ENCODE data around the gene TH.

Gene TH

DNA sequence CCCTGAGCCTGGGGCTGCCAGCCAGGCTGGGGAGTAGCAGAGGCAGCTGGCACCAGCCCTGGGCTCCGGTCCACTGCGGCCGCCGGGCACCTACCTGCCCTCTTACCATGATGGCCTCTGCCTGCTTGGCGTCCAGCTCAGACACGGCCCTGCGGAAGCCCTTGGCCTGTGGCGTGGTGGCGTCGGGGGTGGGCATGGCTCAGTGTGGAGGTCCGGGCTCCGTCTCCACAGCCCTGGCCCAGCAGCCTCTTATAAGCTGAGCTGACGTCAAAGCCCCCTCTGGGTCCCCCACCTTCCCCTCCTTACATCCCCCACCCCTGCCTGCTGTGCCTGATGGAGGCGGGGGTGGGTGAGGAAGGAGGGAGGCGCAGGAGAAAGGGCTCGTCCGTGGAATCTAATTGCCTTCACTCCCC lies at the start of gene TH:
Gene TH (minus strand): TSS at position 225 of the 413 bp plus-strand sequence. CDS start 29 bp downstream, at position 196.
- Histone ChIP-seq H3K27ac (ENCODE audit: low read depth, low read length) (no peak within 1 kb of the TSS), H3K4me3 (ENCODE audit: low read length) (no peak within 1 kb of the TSS), H3K9ac (ENCODE audit: low read length) (no peak within 1 kb of the TSS), H3K36me3 (ENCODE audit: control insufficient read depth, insufficient read depth, low read length) (no peaks in the 10 kb centered on the region), H3K27me3 (ENCODE audit: control insufficient read depth, insufficient read depth, low read length) (no peaks in the 10 kb centered on the region), H3K4me1 (ENCODE audit: control insufficient read depth, insufficient read depth, low read length) (no peaks in the 10 kb centered on the region)

DNA sequence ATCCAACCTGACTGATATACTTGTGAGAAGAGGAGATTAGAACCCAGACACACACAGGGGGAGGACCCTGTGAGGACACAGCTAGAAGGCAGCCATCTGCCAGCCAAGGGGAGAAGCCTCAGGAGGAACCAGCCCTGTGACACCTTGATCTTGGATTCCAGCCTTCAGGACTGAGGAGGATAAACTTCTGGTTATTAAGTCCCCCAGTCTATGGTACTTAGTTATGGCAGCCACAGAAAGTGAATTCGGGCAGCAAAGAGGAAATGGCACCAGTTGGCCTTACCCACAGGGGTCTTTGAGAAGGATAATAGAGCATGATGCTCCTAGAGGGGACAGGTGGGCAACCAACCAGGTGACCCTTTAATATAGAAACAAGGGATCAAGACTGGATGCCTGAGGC lies 49.4 kb upstream of the TH start:
- H3K4me1 ChIP-seq (ENCODE audit: control insufficient read depth, insufficient read depth, low read length) = no peaks in the 10 kb centered on the region
- H3K27ac ChIP-seq (ENCODE audit: low read depth, low read length) = no peak overlapping the region
- no peak overlapping the region for H3K9ac ChIP-seq (ENCODE audit: low read length)
- H3K36me3 ChIP-seq (ENCODE audit: control insufficient read depth, insufficient read depth, low read length) = no peaks in the 10 kb centered on the region
- H3K4me3 ChIP-seq (ENCODE audit: low read length) = no peak overlapping the region
- no peaks in the 10 kb centered on the region for H3K27me3 ChIP-seq (ENCODE audit: control insufficient read depth, insufficient read depth, low read length)

DNA sequence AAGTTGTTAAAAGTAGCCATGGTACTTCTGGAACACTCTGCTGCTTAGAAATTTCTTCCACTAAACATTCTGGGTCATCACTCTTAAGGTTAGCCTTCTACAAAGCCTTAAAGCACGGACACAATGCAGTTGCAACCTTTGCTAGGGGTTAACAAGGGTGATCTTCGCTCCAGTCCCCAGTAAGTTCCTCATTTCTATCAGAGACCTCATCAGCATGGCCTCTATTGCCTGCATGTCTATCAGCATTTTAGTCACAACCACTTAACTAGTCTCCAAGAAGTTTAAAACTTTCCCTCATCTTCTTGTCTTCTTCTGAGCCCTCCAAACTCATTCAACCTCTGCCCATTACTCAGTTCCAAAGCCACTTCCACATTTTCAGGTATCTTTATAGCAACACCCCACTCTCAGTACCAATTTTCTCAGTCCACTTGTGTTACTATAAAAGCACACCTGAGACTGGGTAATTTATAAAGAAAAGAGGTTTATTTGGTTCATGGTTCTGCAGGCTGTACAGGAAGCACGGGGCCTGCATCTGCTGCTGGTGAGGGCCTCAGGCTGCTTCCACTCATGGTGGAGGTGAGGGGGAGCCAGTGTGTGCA lies 48.7 kb upstream of the TH start:
- Histone ChIP-seq H3K27ac (ENCODE audit: low read depth, low read length) (no peak overlapping the region), H3K4me1 (ENCODE audit: control insufficient read depth, insufficient read depth, low read length) (no peaks in the 10 kb centered on the region), H3K4me3 (ENCODE audit: low read length) (no peak overlapping the region), H3K36me3 (ENCODE audit: control insufficient read depth, insufficient read depth, low read length) (no peaks in the 10 kb centered on the region), H3K9ac (ENCODE audit: low read length) (no peak overlapping the region), H3K27me3 (ENCODE audit: control insufficient read depth, insufficient read depth, low read length) (no peaks in the 10 kb centered on the region)

DNA sequence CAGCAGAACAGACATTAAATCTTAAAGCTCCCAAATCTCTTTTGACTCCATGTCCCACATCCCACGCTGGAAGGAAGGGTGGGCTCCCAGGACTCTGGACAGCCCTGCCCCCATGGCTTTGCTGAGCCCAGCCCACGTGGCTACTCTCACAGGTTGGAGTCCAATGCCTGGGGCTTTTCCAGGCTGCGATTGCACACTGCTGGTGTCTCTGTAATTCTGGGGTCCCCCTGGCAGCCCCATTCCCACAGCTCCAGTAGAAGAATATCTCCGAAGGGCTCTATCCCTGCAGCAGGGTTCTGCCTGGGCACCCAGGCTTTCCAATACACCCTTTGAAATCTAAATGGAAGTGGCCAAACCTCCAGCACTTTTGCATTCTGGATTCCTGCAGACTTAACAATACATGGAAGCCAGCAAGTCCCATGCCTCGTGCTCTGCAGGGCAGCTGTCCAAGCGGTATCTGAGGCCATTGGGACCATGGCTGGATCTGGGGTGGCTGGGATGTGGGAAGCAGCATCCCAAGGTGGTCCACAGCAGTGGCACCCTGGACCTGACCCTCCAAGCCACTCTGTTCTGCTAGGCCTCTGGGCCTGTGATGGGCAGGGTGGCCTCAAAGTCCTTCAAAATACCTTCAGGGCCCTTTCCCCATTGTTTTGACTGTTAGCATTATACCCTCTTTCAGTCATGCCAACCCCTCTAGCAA lies 47.9 kb upstream of the TH start:
- no peak overlapping the region for H3K9ac ChIP-seq (ENCODE audit: low read length)
- no peaks in the 10 kb centered on the region for H3K4me1 ChIP-seq (ENCODE audit: control insufficient read depth, insufficient read depth, low read length)
- H3K36me3 ChIP-seq (ENCODE audit: control insufficient read depth, insufficient read depth, low read length) = no peaks in the 10 kb centered on the region
- no peaks in the 10 kb centered on the region for H3K27me3 ChIP-seq (ENCODE audit: control insufficient read depth, insufficient read depth, low read length)
- H3K27ac ChIP-seq (ENCODE audit: low read depth, low read length) = no peak overlapping the region
- H3K4me3 ChIP-seq (ENCODE audit: low read length) = no peak overlapping the region

DNA sequence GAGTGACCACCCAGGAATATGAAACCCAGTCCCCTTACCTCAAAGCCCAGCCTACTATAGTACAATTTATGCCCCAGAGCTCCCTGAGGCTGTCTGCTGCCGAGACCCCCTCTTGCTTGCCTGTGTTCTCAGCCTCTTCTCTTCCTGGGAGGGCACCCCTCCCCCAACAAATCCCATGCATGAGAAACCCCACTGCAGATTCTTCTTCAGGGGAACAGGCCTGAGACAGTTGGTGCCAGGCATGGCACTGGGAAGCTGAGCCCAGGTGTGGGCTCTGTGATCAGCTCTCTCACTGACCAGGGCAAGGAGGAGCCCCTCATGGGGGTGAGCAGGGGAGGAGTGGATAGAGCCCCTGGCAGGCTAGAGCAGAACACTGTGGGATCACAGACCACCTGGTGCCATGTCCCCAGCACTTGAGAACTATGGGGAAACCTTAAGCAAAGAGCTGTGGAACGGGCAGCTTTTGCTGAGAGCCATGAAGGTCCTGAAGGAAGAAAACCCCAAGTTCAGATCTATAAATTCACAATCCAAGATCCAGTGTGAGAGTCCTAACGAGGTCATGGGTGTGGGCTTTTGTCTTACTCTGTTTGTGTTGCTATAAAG lies 46.5 kb upstream of the TH start:
- Histone ChIP-seq H3K36me3 (ENCODE audit: control insufficient read depth, insufficient read depth, low read length) (no peaks in the 10 kb centered on the region), H3K9ac (ENCODE audit: low read length) (no peak overlapping the region), H3K27ac (ENCODE audit: low read depth, low read length) (no peak overlapping the region), H3K4me3 (ENCODE audit: low read length) (no peak overlapping the region), H3K27me3 (ENCODE audit: control insufficient read depth, insufficient read depth, low read length) (no peaks in the 10 kb centered on the region), H3K4me1 (ENCODE audit: control insufficient read depth, insufficient read depth, low read length) (no peaks in the 10 kb centered on the region)

DNA sequence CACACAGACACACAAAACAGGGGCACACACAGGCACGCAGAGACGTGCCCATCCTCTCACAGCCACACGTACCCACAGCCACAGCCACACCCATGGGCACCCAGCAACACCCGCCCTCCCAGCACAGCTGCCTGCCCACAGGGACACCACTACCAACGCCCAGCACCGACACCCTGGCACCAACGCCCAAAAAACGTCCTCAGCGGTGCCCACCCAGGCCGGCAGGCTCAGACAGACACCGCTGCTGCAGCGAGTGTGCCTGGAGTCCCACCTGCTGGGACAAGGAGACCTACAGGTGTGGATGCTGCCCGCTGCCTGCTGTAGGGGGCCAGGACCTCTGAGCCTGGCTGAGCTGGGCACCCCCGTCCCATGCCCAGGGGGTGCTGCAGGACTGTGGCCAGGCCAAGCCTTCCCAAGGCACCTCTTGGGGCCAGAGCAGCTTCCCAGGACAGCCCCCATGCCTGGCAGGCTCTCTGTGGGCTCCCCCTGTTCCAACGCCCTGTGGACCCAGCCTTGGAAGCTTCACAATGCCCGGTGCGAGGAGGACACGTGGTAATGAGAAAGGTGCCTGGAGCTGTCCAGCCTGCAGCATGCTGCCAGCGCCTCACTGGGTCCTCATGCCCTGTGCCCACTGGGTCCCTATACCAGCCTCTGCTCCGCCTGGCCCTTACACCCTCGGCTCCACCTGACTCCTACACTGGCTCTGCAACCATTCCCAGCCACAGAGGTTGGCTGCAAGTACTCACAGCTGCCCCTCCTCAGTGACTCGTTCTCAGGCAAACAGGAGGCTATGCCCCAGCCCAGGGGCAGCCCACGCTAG lies 45.8 kb upstream of the TH start:
- H3K4me3 ChIP-seq (ENCODE audit: low read length) = no peak overlapping the region
- H3K27ac ChIP-seq (ENCODE audit: low read depth, low read length) = no peak overlapping the region
- no peaks in the 10 kb centered on the region for H3K4me1 ChIP-seq (ENCODE audit: control insufficient read depth, insufficient read depth, low read length)
- no peaks in the 10 kb centered on the region for H3K27me3 ChIP-seq (ENCODE audit: control insufficient read depth, insufficient read depth, low read length)
- no peaks in the 10 kb centered on the region for H3K36me3 ChIP-seq (ENCODE audit: control insufficient read depth, insufficient read depth, low read length)
- H3K9ac ChIP-seq (ENCODE audit: low read length) = no peak overlapping the region

DNA sequence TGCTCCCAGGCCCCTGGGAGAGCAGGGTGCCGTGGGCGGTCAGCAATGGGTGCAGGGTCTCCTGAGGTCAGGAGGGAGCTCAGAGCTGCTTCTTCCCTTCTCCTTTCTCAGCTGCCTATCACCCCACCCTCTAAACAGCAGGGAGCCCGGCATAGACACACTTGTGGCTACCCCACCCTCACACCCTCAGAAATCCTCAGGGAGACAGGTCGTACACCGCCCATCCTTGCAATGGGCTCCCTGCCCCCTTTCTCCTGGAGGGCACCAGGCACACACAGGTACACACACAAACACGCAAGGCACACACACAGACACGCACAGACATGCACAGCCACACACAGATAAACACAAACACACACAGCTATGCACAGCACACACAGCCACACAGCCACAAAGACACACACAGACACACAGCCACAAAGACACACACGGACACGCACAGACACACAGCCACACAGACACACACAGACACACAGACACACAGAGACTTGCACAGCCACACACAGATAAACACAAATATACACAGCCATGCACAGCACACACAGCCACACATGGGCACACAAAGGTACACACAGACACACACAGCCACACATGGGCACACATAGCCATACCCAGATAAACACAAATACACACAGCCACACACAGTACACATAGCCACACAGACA lies 44.9 kb upstream of the TH start:
- Histone ChIP-seq H3K9ac (ENCODE audit: low read length) (no peak overlapping the region), H3K27ac (ENCODE audit: low read depth, low read length) (no peak overlapping the region), H3K27me3 (ENCODE audit: control insufficient read depth, insufficient read depth, low read length) (no peaks in the 10 kb centered on the region), H3K4me3 (ENCODE audit: low read length) (no peak overlapping the region), H3K4me1 (ENCODE audit: control insufficient read depth, insufficient read depth, low read length) (no peaks in the 10 kb centered on the region), H3K36me3 (ENCODE audit: control insufficient read depth, insufficient read depth, low read length) (no peaks in the 10 kb centered on the region)

DNA sequence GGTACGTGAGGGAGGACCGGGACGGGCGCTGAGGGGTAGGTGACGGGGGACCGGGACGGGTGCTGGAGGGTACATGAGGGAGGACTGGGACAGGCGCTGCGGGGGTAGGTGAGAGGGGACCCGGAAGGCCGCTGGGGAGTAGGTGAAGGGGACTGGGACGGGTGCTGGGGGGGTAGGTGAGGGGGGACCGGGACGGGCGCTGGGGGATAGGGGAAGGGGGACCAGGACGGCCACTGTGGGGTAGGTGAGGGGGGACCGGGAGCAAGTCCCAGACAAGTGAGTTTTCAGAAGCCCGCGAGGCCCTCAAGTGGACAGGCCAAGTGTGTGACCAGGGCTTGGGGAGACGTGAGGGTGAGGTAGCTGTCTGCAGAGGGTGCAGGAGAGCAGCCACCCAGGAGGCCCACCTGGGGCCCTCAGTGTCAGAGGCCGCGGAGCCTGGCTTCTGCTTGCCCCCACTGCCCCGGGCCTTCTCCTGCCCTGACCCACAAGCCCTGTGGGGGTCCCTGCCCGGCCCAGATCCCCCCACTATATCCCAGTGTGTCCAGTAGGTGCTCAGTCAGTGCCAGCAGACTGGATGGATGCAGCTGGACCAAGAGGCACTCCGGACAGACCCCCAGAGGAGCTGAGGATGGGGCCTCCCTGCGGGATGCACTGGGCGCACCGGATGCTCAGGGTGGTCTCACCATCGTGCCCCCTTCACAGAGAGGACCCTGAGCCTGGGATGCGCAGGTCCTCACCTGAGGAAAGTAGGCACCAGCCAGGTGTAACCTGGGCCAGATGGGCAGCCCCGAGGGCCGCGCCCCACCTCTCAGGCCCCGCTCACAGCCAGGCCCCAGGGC lies 44.2 kb upstream of the TH start:
- no peaks in the 10 kb centered on the region for H3K27me3 ChIP-seq (ENCODE audit: control insufficient read depth, insufficient read depth, low read length)
- H3K4me1 ChIP-seq (ENCODE audit: control insufficient read depth, insufficient read depth, low read length) = no peaks in the 10 kb centered on the region

DNA sequence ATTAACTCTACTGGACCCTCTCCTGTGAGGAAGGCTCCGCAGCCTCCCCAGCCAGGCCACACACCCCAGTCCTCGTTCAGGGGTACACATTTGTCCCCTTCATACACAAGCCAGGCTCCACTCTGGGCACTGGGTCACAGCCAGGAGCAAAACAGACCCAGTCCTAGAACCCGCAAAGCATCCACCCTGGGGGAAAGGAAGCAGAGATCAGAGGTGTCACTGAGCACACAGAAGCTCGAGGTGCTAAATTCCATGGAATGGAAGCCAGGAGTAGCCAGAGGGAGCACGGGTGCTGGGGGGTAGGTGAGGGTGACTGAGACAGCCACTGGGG lies 43.6 kb upstream of the TH start:
- Histone ChIP-seq H3K27ac (ENCODE audit: low read depth, low read length) (no peak overlapping the region), H3K36me3 (ENCODE audit: control insufficient read depth, insufficient read depth, low read length) (no peaks in the 10 kb centered on the region), H3K27me3 (ENCODE audit: control insufficient read depth, insufficient read depth, low read length) (no peaks in the 10 kb centered on the region), H3K4me3 (ENCODE audit: low read length) (no peak overlapping the region), H3K4me1 (ENCODE audit: control insufficient read depth, insufficient read depth, low read length) (no peaks in the 10 kb centered on the region), H3K9ac (ENCODE audit: low read length) (no peak overlapping the region)

More for the DNA sequence above, 44.2 kb upstream of the TH start:
- no peaks in the 10 kb centered on the region for H3K36me3 ChIP-seq (ENCODE audit: control insufficient read depth, insufficient read depth, low read length)
- H3K4me3 ChIP-seq (ENCODE audit: low read length) = no peak overlapping the region
- no peak overlapping the region for H3K9ac ChIP-seq (ENCODE audit: low read length)
- no peak overlapping the region for H3K27ac ChIP-seq (ENCODE audit: low read depth, low read length)

DNA sequence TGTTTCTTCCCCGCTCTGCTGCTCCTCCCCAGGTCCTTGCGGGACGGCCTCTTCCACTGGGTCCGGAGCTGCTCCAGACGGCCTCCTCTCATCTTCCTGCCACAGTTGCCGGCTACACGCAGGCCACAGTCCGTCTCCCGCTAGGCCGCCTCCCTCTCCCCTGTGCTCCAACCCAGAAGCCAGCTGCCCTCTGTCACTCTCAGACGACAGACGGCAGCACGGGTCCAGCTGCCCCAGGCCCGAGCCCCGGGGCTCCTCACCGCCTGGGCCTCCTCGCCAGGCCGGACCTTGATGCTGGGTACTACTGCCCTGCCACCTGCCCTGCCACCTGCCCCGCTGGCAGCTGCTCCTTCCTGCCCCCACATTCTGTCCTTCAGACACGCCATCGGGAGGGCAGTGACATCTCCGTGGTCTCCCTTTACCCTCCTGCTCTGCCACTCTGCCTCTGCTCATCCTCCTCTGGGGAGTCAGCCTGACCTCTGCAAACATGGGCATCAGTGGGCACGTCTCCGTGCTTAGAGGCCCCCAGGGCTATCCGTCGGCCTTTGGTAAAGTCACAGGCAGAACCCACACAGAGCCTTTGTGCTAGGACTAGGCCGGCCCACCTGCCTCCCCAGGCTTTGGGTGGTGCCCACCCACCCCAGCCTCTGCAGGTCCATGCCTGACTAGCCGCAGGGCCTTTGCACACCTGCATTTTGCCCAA lies 43.1 kb upstream of the TH start:
- Histone ChIP-seq H3K27me3 (ENCODE audit: control insufficient read depth, insufficient read depth, low read length) (no peaks in the 10 kb centered on the region), H3K4me1 (ENCODE audit: control insufficient read depth, insufficient read depth, low read length) (no peaks in the 10 kb centered on the region), H3K4me3 (ENCODE audit: low read length) (no peak overlapping the region), H3K9ac (ENCODE audit: low read length) (no peak overlapping the region), H3K36me3 (ENCODE audit: control insufficient read depth, insufficient read depth, low read length) (no peaks in the 10 kb centered on the region), H3K27ac (ENCODE audit: low read depth, low read length) (no peak overlapping the region)

DNA sequence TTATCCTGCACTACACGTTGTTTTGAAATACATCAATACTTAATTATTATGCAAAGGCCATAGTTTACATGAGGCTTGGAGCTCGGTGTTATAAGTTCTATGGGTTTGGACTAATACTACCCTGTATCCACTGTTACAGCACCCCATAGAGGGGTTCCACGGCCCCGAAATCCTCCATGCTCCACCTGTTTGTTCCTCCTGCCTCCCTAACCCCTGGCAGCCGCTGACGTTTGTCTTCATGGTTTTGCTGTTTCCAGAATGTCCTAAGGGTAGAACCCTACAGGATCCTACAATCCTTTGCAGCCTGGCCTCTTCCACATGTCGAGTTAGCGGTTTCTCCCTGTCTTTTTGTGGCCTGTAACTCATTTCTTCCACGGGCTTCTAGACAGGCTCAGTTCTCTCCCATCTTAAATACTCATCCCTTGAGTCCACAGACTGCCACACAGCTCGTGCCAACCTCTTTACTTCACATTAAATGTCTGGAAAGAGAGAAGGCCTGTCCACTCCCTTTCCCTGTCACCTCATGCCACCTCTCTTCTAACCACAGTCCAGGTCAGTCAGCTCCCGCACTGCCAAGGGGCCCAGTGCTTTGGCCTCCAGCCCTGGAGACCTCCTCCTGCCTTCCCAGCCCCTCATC lies 42.4 kb upstream of the TH start:
- Histone ChIP-seq H3K27ac (ENCODE audit: low read depth, low read length) (no peak overlapping the region), H3K9ac (ENCODE audit: low read length) (no peak overlapping the region), H3K36me3 (ENCODE audit: control insufficient read depth, insufficient read depth, low read length) (no peaks in the 10 kb centered on the region), H3K4me3 (ENCODE audit: low read length) (no peak overlapping the region), H3K4me1 (ENCODE audit: control insufficient read depth, insufficient read depth, low read length) (no peaks in the 10 kb centered on the region), H3K27me3 (ENCODE audit: control insufficient read depth, insufficient read depth, low read length) (peaks cover 1% of the 10 kb centered on the region)

All from rectal smooth muscle tissue (tissue), 1 donor.